ENCODE data around the gene SCAF1. TPM values are rescaled to one million over a fixed set of nuclear protein-coding genes. Genes with fewer than 3 reads are reported as not detected.

Gene SCAF1
- total RNA-seq, 1 donor from 2014 or later = 67.9 TPM

GRCh38 chr19:49686503-49687088 is 44.6 kb downstream of the SCAF1 start:
- DNase-seq = no peak
- no peak for ATAC-seq
- Histone ChIP-seq H3K27me3 (peaks cover 7% of the 10 kb centered on the region), H3K9me3 (no peaks in the 10 kb centered on the region), H3K4me3 (peak overlapping the region; percentile 59), H3K27ac (peak overlapping the region; percentile 13), H3K4me1 (peaks cover 22% of the 10 kb centered on the region), H3K36me3 (peaks cover 48% of the 10 kb centered on the region)
- intact Hi-C loops (cut with DNase I) = no loop called here
- no peak for TF ChIP-seq CTCF (IDR thresholded peaks at IDR 0.05)

- DNase-seq (no peak), ATAC-seq (no peak)
- peaks cover 7% of the 10 kb centered on the region for H3K27me3 ChIP-seq
- peak overlapping the region; percentile 59 for H3K4me3 ChIP-seq
- H3K27ac ChIP-seq = peak overlapping the region; percentile 13
- intact Hi-C loops (cut with DNase I) = no loop called here
- H3K9me3 ChIP-seq = no peaks in the 10 kb centered on the region
- peaks cover 23% of the 10 kb centered on the region for H3K4me1 ChIP-seq
- no peak for TF ChIP-seq CTCF (IDR thresholded peaks at IDR 0.05)
- H3K36me3 ChIP-seq = peaks cover 42% of the 10 kb centered on the region
Measured at GRCh38 chr19:49687150-49687549, 45.1 kb downstream of the SCAF1 start.

- peak overlapping the region; percentile 59 for H3K4me3 ChIP-seq
- peaks cover 7% of the 10 kb centered on the region for H3K27me3 ChIP-seq
- peak overlapping the region; percentile 65 for H3K27ac ChIP-seq
- peaks cover 23% of the 10 kb centered on the region for H3K4me1 ChIP-seq
- ATAC-seq (peak; percentile 2), DNase-seq (no peak)
- TF ChIP-seq CTCF (IDR thresholded peaks at IDR 0.05) = no peak
- H3K36me3 ChIP-seq = peaks cover 36% of the 10 kb centered on the region
- no peaks in the 10 kb centered on the region for H3K9me3 ChIP-seq
- intact Hi-C loops (cut with DNase I) = no loop called here
Measured at GRCh38 chr19:49687566-49688316, 45.7 kb downstream of the SCAF1 start.

- Histone ChIP-seq H3K4me1 (peaks cover 23% of the 10 kb centered on the region), H3K4me3 (peak overlapping the region; percentile 59), H3K36me3 (peaks cover 28% of the 10 kb centered on the region), H3K9me3 (no peaks in the 10 kb centered on the region), H3K27me3 (peaks cover 7% of the 10 kb centered on the region), H3K27ac (peak overlapping the region; percentile 65)
- no peak for TF ChIP-seq CTCF (IDR thresholded peaks at IDR 0.05)
- ATAC-seq (no peak), DNase-seq (no peak)
- intact Hi-C loops (cut with DNase I) = no loop called here
Measured at GRCh38 chr19:49688531-49689132, 46.6 kb downstream of the SCAF1 start.

GRCh38 chr19:49689133-49690078 is 47.4 kb downstream of the SCAF1 start, which contains the start of gene ADM5:
ADM5 (plus strand) TSS chr19:49689594; CDS start chr19:49689838, 244 bp downstream.
- peaks cover 21% of the 10 kb centered on the region for H3K36me3 ChIP-seq
- peak; percentile 80 for DNase-seq
- peak; percentile 55 for ATAC-seq
- intact Hi-C loops (cut with DNase I) = no loop called here
- H3K9me3 ChIP-seq = no peaks in the 10 kb centered on the region
- peak within 1 kb of the TSS; percentile 65 for H3K27ac ChIP-seq
- H3K27me3 ChIP-seq = peaks cover 7% of the 10 kb centered on the region
- H3K4me3 ChIP-seq = peak within 1 kb of the TSS; percentile 59
- peaks cover 23% of the 10 kb centered on the region for H3K4me1 ChIP-seq
- TF ChIP-seq CTCF (IDR thresholded peaks at IDR 0.05) = peak; percentile 57

Data from upper lobe of right lung (tissue), 1 donor.